GM18519 (cell line): ENCODE data around the gene HDAC11.

Experiments
- ATAC-seq: cut with Tn5 transposase; IDR thresholded peaks from one replicate; pipeline ENCODE4 v1.9.1; 2021; ENCODE audit warnings: mild to moderate bottlenecking, moderate library complexity; ENCODE audit not compliant: unreplicated experiment, low FRiP score

The HDAC11 gene

DNA sequence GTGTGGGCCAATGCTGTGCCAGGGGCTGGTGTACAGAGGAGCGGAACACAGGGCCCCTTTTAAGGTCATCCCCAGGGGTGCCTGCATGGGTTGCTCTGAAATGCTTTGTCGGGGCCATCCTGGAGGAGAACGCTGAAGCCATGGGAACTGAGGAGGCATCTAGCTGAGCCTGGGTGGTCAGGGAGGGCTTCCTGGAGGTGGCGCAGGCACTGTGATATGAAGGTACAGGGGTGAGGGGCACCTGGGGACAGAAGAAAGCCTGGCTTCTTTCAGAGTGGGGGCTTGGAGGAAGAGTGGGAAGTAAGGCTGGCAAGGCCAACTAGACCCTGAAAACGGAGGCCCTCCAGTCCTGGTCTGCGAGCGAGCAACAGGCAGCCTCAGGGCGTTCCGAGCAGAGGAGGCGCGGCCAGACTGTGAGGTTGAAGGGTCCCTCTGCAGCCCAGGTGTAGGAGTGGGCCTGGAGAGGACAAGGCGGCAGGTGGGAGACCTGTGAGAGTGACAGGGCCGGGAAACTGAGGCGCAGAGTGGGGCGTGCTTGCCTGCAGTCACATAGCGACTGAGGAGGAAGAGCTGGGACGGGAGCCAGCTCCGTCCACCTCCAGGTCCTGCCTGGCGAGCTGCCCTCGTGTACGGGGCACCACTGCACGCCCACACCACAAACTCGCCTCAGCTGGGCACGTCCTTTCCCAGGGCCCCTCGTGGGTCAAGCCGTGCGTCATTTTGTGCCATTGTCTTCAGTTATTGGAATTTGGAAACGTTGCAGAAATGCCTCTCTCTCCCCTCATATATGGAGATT is 72.9 kb downstream of the HDAC11 start:
- ATAC-seq, result no peak

DNA sequence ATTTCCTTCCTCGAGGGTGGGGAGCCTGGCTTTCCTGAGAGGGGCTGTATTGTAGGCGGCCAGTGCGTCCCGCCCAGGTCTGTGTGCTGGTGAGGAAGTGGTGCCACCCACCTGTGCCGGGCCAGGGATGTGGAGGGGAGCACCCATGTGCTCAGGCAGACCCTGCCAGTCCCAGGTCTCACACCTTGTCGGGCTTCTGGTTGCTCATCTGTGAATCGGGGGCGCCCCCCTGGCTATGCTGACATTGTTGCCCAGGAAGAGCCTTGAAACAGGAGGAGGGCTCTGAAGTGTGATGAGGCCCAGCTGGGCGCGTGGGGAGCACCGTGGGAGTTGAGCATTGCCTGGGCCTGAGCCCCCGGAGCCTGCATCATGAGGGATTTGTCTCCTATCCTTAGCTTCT is 73.6 kb downstream of the HDAC11 start:
- ATAC-seq, result no peak

DNA sequence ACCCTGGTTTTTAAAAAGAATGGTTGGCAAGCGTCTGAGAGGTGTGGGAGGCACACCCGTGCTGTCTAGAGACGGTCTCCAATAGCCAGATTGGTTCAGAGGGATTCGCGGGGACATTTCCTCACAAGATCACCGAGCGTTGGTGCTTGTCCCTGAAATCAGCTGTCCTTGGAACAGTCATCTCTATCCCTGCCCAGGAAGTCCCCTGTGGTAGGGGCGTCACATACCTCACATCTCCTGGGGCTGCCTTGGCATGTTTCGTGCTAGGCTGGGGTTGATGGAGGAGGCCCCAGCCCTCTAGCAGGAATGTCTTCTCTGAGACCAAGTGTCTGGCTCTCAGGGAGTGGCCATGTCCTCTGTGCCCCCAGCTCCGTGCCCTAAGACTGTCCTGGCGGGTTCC is 75.6 kb downstream of the HDAC11 start:
- no peak for ATAC-seq
